A549 treated with AZD9567 at 1 μM for 4 hours (cell line): ENCODE data around the gene ABCG1. TPM values are rescaled to one million over a fixed set of nuclear protein-coding genes. Genes with fewer than 3 reads are reported as not detected.

Experiments
- total RNA-seq: library from RNA; stranded (reverse); fragments of 200-300 nt; extraction: Qiagen RNA extraction; gene quantifications from 5 replicates; pipeline ENCODE4 v1.2.3, GENCODE V29; 2022; ENCODE audit not compliant: insufficient read depth

Gene ABCG1
- 2.3 to 3.3 TPM (median 2.7 TPM) in 5 replicates for total RNA-seq

DNA sequence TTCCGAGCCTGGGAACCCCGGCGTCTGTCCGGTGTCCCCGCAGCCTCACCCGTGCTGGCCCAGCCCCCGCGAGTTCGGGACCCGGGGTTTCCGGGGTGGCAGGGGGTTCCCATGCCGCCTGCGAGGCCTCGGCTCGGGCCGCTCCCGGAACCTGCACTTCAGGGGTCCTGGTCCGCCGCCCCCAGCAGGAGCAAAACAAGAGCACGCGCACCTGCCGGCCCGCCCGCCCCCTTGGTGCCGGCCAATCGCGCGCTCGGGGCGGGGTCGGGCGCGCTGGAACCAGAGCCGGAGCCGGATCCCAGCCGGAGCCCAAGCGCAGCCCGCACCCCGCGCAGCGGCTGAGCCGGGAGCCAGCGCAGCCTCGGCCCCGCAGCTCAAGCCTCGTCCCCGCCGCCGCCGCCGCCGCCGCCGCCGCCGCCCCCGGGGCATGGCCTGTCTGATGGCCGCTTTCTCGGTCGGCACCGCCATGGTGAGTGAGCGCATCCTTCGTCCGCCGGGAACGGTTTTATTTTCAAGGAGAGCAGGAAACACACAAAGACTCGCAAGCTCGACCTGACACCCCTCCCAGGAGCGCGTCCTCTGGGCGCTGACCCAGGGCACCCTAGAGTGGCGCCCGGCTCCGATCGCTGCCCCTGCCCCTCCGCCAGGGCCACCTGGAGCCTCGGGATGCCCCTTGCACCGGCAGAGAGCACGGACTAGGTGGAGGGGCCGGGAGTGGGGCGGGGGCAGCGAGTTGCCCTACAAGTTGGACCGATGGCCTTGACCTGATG is at the start of gene ABCG1:
Gene ABCG1, plus strand, starts transcription at position 305 of the 770 bp plus-strand sequence. Its CDS starts 123 bp downstream, at position 428.

DNA sequence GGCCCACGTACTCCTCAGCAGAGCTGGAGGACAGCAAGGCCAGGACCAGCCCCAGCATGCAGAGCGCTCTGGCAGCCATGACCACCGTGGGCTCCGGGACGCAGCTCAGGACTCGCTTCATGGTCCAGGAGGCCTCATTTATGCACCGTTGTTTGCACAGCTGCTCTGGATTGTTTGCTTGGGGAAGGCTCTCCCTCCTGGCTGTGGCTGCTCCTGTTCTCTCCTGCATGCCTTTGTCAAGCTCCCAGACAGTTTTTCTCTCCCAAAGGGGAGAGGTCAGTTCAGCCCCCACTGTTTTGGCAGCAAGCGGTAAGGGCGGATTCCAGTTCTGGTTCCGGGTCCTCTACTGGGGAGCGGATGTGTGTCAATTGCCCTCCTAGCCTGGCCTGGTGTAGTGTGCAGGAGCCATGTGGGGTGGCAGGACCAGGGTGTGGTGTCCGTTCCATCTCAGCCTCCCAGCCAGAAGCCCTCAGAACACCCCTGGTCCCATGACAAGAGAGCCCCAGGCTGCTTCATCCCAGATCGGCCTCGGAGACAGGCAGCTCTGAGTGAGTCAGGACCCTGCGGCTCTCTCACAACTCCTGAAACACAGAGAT is 96.5 kb downstream of the ABCG1 start, which contains the start of gene TFF3:
Gene TFF3, minus strand, starts transcription at position 114 of the 596 bp plus-strand sequence. Its CDS starts 35 bp downstream, at position 79.

Other genes starting within 250 kb of the ABCG1 start
- gene ZBTB21, start 208.8 kb upstream of the ABCG1 start, total RNA-seq = 5.0 to 11.2 TPM (median 6.3 TPM) in 5 replicates
- not detected in 5 replicates for gene UMODL1, start 147.8 kb upstream of the ABCG1 start, total RNA-seq
- not detected in 5 replicates for gene TFF3, start 96.3 kb downstream of the ABCG1 start, total RNA-seq
- gene TFF2, start 131.9 kb downstream of the ABCG1 start, total RNA-seq = not detected in 5 replicates
- gene TFF1, start 147.4 kb downstream of the ABCG1 start, total RNA-seq = 21.0 to 26.7 TPM (median 25.5 TPM) in 5 replicates
- gene TMPRSS3, start 176.9 kb downstream of the ABCG1 start, total RNA-seq = 0.11 to 0.41 TPM (median 0.18 TPM) in 4 of 5 replicates, not detected in the other
- 0.14 to 0.19 TPM (median 0.16 TPM) in 4 of 5 replicates, not detected in the other for gene UBASH3A, start 184.8 kb downstream of the ABCG1 start, total RNA-seq